GM12874 (cell line): Measurements from ENCODE around the gene AFF2.

ENCODE experiments used
- TF ChIP-seq, protein P1 (sequence below): IDR thresholded peaks from 2 replicates; pipeline ENCODE4 v1.5.1; 2011; ENCODE audit warnings: low read depth, mild to moderate bottlenecking, control low read depth, low read length, moderate library complexity; ENCODE audit not compliant: insufficient read depth

Gene AFF2

DNA sequence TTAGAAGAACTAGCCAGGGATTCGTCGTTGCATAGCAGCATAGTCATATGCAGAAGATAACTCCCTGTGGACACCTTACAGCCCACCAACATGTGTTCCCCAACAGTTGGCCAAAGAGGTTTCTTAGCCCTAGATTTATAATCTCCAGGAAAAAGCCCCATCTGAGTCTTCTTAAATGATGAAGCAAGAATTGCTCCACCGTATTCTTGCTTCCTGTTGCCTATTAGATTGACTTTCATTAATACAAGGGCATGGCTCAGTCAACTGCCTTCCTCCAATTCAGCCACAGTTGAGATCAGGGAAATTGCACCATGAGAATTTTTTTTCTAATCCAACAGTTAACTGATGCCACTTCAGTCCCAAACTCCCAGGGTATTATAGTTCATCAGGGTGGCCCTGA, 5.2 kb upstream of the AFF2 start:
- TF ChIP-seq, protein P1, sequence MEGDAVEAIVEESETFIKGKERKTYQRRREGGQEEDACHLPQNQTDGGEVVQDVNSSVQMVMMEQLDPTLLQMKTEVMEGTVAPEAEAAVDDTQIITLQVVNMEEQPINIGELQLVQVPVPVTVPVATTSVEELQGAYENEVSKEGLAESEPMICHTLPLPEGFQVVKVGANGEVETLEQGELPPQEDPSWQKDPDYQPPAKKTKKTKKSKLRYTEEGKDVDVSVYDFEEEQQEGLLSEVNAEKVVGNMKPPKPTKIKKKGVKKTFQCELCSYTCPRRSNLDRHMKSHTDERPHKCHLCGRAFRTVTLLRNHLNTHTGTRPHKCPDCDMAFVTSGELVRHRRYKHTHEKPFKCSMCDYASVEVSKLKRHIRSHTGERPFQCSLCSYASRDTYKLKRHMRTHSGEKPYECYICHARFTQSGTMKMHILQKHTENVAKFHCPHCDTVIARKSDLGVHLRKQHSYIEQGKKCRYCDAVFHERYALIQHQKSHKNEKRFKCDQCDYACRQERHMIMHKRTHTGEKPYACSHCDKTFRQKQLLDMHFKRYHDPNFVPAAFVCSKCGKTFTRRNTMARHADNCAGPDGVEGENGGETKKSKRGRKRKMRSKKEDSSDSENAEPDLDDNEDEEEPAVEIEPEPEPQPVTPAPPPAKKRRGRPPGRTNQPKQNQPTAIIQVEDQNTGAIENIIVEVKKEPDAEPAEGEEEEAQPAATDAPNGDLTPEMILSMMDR: no peak

DNA sequence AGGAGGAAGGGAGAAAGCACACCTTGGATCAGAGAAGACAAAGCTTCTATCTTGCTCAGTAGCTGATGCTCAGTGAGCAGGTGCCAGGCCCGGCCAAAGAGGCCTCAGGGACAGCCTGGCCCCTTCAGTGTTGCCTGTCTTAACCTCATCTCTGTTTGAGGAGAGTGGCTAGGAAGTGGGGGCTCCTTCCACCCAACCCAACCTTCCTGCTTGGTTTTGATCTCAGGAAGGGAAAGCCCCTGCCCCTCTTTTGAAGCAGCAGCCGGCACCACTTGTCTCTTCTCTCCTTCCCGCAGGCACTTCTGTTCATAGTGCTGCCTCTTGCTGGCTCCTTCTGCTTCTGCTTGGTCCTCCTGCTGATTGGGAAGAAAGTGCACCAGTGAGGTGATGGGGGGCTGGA, 2.4 kb upstream of the AFF2 start:
- TF ChIP-seq, protein P1: no peak

DNA sequence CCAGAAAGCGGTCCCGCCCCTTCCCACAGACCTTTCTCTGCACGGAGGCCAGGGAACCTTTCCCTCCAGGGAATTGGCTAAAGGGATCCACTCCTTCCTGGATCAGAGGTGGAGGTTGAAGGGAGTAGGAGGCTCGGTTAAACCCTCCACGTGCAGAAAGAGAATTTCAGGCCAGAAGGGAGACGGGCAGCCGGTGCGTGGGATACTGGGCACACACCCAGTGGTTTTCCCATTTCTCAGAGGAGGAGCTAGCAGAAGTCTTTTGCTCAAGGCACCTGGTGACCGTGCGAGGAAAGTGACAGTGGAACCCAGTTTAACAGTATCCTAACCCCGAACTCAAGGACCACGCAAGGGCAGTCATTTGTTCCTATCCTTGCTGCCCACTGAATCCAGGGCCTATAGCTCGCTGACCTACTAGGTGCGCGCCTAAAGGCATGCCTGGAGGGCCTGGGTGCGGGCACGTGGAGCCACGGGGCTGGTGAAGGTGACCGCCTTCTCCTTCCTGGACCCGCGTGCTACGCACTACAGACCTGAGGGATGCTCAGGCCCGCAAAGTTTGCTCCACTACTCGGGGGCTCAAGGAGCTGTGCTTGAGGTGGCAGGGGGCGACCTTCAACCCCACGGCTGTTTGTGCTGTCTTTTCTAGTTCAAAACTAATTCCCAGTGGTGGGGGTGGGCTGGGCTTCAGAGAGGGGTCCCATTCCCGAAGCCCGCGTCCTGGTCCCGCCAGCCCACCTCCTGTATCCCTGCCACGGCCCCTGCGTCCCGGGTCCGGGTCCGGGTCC, 587 bp upstream of the AFF2 start:
- TF ChIP-seq, protein P1: no peak

DNA sequence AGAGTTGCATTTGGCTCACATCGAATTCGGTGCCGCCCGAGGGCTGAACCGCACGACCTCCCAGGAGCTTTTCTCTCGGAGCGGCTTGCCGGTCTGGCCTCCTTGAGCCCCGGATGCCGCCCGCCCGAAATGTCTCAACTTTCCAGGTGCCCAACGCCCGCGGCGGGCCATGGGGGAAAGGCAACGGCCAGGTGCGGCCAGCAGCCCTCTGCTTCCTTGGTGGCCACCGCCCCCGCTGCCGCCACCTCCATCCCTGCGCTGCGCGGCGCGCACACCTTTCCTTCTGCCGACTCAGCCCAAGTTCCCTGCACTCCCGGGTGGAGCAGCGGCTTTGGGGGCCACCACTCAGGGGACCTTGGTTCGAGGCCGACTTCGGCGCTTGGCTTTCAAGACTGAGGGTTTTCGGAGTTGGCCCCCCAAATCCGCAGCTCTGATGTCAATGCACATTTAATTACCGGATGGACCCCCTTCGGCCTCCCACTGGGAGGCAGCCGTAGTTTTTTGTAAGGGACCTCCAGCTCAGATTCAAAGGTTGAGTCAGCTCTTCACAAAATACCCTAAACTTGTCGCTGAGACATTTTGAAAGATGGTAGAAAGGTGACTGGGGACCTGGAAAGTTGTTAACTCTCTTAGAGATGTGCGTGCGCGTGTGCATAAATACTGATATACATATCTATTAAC, 1.1 kb downstream of the AFF2 start:
- TF ChIP-seq, protein P1: no peak

DNA sequence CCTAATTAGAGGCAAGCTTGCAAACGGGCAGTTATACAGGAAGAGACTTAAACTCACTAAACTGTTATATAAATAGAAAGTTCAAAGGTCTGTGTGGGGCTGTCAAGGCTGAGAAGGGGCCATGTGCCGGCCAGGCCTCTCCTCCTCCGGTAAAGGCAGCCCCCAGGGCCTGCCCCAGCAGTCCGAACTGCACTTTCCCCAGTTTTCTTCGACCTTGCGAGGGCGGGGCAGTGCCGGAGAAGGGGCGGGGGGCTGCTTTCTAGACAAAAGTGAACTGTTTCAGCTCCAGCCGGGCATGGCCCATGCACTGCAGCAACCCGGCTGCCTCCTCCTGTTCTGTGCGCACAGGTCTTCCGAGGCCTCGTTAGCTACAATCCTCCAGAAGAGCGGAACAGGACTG, 4.1 kb downstream of the AFF2 start:
- TF ChIP-seq, protein P1: no peak

DNA sequence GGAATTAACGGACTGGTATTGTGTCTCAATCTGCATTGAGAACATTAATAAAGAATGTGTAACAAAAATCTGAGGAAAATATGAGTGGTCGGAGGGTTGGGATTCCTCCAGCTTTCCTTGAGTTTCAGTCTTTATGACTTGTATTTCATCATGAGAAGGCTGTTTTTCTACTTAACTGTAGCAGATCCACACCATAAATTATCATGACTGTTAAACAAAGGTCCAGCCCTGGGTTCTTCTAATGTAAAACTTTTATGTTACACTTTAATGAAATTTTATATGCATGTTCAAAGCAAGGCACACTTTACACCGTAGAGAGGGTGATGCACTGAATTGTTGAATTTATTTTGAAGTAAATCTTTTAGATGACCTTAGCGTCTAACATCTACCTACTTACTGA, 7.0 kb downstream of the AFF2 start:
- TF ChIP-seq, protein P1: no peak

DNA sequence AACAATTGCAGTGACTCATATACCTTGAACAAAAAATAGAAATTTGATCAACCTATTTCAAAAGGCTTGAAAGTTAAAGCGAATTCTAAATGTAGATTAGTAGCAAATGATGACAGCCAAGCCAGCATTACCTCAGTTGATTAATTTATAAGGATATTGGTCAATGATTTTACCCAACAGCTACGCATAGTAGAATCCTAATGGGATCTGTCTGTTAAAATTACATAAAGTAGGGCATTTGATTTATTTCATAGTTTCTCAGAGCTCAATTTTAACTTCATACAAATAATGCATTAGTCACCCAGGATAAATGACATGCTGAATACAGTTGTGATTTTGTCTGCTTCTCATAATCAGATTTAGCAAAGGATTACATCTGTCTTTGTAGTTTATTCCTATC, 12.0 kb downstream of the AFF2 start:
- TF ChIP-seq, protein P1: no peak
